ENCODE data around the gene FHL2. TPM values are rescaled to one million over a fixed set of nuclear protein-coding genes. Genes with fewer than 3 reads are reported as not detected.

Gene FHL2
- total and polyA plus RNA-seq, 9 of the 15 experiments (the other 6 are each of a cell fraction or from before 2014, with no cell fraction given) = 7.5 to 33.1 (median 23.9) TPM

DNA sequence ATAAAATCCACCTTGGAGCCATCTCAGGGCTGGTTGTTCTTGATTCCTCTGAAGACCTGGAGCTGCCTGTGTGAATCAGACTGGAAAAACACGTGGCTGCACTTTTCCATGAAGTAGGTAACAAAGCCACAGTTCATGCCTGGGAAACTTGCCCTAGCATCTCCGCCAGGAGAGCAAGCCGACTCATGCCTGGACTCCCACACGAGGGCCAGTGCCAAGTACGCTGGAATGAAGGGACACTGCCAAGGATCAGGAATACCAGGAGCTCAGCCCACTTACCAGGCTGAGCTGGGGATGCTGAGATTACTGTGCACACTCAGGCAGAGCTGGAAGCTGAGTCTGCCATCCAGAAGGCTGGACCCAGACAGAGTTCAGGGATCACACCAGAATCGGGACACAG, 10.9 kb upstream of the FHL2 start:
- H3K4me3 ChIP-seq = no peak overlapping the region
- ATAC-seq (no peak), DNase-seq (ENCODE audit: extremely low read depth in 1 of 4, low spot score in 3 of 4) (no peak), FAIRE-seq (no peak)
- peaks cover 0 to 5% of the 10 kb centered on the region in 2 experiments; a peak in 1 of 5 replicates for H3K27me3 ChIP-seq (ENCODE audit: control insufficient read depth in 2 of 2, insufficient read depth in 2 of 2, low read length in 2 of 2)
- no peak overlapping the region for H3K4me2 ChIP-seq (ENCODE audit: insufficient read depth, low read length)
- no peak for TF ChIP-seq MAFK (IDR thresholded peaks at IDR 0.05; ENCODE audit: low read length)
- TF ChIP-seq, protein P1, sequence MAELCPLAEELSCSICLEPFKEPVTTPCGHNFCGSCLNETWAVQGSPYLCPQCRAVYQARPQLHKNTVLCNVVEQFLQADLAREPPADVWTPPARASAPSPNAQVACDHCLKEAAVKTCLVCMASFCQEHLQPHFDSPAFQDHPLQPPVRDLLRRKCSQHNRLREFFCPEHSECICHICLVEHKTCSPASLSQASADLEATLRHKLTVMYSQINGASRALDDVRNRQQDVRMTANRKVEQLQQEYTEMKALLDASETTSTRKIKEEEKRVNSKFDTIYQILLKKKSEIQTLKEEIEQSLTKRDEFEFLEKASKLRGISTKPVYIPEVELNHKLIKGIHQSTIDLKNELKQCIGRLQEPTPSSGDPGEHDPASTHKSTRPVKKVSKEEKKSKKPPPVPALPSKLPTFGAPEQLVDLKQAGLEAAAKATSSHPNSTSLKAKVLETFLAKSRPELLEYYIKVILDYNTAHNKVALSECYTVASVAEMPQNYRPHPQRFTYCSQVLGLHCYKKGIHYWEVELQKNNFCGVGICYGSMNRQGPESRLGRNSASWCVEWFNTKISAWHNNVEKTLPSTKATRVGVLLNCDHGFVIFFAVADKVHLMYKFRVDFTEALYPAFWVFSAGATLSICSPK (IDR thresholded peaks at IDR 0.05; ENCODE audit: borderline replicate concordance) = no peak
- no peak for TF ChIP-seq SMAD3 (CRISPR knock-in tag; conservative IDR thresholded peaks at IDR 0.05)
- intact Hi-C loops (cut with micrococcal nuclease) (no loop called here), in situ Hi-C loops (cut with MboI) (no loop called here)
- ChIA-PET CTCF (ENCODE audit: low intra/inter-chr PET ratio) (no interaction called here), POLR2A (interaction anchor here (0.7 to 1.2 kb wide), 2 partner anchors 11 to 14 kb away, joined by 3 read pairs; partner anchors contain the start of gene FHL2)
- no peak overlapping the region for H3K27ac ChIP-seq (ENCODE audit: extremely low read depth, low read depth, low read length)
- no peaks in the 10 kb centered on the region for H3K36me3 ChIP-seq (ENCODE audit: control insufficient read depth, insufficient read depth, low read length)
- H4K20me1 ChIP-seq (replicated peaks; ENCODE audit: control insufficient read depth, insufficient read depth, low read length) = no peaks in the 10 kb centered on the region
- H3K4me1 ChIP-seq (replicated peaks in 1 of 2; ENCODE audit: control insufficient read depth in 2 of 2, insufficient read depth in 2 of 2, low read length in 2 of 2) = peaks cover 0 to 3% of the 10 kb centered on the region in 2 experiments; a peak in 3 of 5 replicates
- 32% methylated on average over 6 of the region's 6 CpGs for WGBS (ENCODE audit: insufficient coverage, low coverage, missing lambda C conversion rate)
- no peak overlapping the region for H3K9ac ChIP-seq (ENCODE audit: insufficient read depth in 1 of 2, low read depth in 2 of 2, low read length in 2 of 2)
- no peak overlapping the region for H2AFZ ChIP-seq (ENCODE audit: low read depth, low read length)
- no peaks in the 10 kb centered on the region for H3K9me1 ChIP-seq (ENCODE audit: control insufficient read depth, insufficient read depth, low read length)
- no peaks in the 10 kb centered on the region for H3K79me2 ChIP-seq (ENCODE audit: control insufficient read depth, insufficient read depth, low read length)
- no TSS peak for BruUV-seq (replicated peaks)
- no peaks in the 10 kb centered on the region for H3K9me3 ChIP-seq (replicated peaks; ENCODE audit: control insufficient read depth, insufficient read depth, low read depth, low read length)
